HL-60/S4 treated with retinoic acid at 250 ng/mL for 4 days and 3 days (cell line): Measurements from ENCODE around the gene DTD1.

ENCODE experiments used
- in situ Hi-C: fragments of 300-500 bp; cut with MboI; formaldehyde crosslinking; loops from 2 replicates; pipeline ENCODE4 v1.7.0; 2022; ENCODE audit warnings: low sequenced_read_pairs

Gene DTD1

DNA sequence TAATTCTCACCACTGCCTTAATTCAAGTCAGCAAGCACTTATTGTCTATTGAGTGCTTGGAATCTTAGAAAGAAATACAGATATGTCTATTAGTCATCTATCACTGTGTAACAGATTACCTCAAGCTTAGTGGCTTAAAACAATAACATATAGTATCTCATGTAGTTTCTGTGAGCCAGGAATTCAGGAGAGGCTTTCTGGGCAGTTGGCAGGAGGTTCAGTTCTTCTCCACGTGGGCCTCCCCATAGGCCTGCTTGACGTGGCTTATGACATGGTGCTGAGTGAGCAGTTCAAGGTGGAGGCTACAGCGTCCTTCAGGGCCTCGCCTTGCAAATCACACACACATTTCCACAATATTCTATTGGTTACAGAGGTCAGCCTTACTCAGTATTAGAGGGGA lies 69.7 kb downstream of the DTD1 start:
- in situ Hi-C loops = no loop called here

DNA sequence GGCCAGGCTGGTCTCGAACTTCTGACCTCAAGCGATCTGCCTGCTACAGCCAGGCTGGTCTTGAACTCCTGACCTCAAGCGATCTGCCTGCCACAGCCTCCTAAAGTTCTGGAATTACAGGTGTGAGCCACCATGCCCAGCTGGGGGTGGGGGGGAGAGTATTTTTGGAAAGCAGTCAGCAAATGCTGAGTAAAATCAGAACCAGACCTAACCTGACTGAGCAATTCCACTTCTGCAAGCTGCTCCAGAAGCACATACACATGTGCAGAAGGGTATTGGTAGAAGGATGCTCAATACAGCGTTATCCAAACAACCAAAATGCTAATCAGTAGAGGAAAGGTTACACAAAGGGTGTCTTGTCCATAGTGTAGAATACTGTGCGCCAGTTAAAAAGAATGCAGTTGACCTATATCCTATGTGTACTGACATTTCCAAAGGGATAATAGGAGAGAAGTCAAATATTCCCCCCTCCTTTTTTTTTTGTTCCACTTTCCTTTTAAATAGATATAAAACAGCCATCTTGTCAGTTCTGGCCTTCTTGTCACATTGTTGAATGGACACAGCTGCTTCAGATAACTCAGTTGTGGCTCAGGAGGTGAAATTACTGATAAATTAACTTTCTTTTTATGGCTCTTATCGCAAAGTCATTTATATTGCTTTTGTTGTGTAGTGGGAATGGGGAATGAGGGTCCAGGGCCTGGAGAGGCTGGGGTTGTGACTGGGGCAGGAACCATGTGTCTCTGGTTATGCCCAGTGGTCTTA lies 74.6 kb downstream of the DTD1 start:
- in situ Hi-C loops = no loop called here

DNA sequence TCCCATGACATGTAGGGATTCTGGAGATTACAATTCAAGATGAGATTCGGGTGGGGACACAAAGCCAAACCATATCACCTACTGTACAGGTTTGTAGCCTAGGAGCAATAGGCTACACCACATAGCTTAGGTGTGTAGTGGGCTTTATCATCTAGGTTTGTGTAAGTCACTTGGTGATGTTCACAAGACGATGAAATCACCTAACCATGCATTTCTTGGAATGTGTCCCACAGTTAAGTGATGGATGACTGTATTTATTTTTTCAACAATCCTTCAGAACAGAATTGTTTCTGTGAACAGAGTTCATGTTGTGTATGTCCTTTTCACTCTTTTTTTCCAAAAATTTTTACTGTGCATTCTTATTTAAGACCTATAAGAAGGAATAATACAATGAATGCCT lies 76.1 kb downstream of the DTD1 start:
- in situ Hi-C loops = no loop called here

DNA sequence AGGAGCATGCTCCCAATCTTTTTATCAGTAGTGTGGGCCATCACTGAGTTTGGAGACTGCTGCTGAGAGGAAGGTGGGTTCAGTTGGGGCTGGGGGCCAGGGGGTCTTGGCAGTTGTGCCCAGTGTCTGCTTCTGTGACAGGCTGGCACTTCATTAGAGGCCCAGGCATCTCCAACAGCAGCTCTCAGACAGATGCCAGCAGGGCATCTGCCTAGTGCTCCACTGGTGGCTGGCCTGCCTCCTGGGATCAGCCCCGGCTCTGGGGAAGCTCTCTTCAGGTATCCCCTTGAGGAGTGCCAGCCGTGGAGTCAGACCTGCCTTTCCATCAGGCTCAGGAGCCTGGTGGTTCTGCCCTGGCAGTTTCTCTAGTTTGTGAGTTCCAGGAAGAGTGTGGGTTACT lies 77.3 kb downstream of the DTD1 start:
- in situ Hi-C loops = no loop called here

DNA sequence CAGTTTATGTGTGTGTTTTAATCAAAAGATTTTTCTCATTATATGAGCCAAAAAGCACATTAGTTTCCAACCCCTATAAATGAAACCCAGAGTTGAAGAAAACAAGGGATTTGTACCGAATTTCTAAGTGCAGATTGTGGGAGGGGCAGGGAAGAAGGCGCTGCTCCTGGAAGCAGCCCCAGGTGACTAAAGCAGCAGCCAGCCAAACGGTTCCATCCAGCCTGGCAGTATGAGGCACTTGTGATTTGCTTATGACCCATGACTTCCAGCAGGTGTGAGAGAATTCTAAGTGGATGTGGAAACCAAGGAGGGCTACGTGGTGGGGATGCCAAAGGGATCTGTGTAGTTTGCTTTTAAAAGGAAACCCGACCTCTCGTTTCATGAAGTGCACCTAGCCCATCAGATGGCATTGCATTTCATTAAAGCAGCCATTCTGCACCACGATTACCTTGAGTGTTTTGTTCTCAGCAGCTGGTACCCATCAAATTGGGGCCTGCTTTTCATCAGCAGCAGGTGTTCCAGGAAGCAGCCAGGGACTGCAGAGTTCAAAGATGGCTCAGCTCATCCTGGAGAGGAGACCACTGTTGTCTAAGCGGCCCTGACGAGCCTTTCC lies 79.1 kb downstream of the DTD1 start:
- in situ Hi-C loops = no loop called here

DNA sequence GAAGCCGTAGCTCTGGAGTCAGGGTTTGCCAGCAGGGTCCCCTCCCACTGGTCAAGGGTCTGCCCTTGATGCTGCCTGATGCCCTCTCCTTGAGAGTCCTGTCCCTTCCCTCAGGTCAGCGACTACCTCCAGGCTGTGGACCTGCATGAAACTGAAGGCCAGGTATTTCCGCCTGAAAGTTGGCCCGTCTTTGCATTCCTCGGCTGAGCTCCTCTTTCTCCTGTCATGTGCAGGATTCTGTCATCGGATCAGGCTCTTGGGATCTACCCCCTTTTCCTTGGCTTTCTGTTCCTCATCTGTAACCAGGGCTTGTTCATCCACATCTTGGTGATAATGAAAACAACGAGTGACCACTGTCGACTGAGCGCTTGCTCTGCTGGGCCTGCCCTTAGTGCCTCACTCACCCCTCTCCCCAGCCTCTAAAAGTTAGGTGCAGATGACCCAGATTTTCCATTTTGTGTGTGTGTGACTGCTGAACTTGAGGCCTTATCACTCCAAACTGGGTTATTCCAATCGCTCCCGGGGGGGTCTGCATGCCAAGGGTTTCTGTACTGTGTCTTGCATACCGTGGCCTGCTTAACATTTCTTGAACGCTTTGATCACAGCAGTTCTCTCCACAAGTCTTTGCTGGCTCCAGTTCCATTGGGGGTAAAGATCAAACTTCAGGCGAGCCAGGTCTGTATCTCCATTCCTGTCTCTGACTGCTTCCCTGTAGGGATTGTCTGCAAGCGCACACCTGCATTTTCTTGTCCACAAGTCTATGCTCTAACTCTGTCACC lies 81.6 kb downstream of the DTD1 start:
- in situ Hi-C loops = no loop called here

DNA sequence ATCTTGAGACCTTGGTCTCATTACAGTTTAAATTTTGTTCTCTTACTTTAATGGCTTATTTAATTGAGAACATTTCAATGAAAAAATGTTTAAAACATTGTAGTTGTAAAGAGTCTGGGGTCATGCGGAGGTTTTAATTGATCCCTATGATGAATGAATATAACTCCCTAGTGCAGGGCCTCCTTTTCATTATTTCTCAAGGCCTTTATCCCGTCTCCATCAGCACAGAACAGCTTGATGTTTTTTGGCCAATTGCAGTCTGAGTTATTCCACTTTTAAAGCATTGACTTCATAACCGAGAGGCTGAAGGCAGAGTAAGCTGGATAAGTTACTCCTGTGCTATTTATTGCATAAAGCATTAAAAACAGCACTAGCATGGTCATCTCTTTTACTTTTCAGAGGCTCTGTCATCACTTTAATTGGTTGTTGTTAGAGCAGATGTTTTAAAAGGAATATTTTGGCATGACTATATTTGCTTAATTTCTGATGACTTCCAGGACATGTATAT lies 83.4 kb downstream of the DTD1 start:
- in situ Hi-C loops = no loop called here

DNA sequence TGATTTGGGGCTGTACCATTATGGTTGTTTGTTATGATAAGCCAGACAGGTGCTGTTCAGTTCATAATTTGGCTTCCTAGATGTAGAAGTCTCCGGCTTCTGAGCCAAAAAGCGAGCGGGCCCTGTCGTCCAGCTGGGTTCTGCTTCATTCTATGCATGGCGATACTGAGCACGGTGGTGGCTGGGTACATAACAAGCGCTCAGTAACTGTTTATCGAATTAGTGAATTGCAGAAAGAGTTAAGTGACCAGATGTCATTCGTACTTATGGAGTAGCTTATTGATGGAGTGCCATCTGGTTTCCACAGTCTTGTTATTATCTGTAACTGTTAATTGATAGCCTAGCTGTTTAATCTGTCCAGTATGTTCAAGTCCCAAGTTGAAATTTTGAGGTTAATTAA lies 85.0 kb downstream of the DTD1 start:
- in situ Hi-C loops = no loop called here

DNA sequence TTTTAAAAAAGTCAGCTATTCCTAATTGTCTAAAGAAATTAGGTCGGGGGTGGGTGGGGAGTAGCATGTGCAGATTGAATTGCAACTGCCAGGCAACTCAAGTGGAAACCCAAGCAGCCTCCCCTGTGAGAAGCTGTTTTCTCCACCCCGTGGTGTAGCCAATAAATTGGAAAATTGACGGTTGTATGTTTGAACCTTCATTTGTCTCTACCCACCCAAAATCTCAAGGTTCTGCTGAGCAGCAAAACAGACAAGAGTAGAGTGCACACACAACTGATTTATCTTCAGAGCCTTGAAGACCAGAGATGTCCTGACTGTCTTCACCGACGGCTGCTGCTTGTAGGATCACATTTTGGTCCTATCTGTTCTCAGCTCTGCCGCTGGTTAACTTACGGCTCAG lies 88.5 kb downstream of the DTD1 start:
- in situ Hi-C loops = no loop called here

DNA sequence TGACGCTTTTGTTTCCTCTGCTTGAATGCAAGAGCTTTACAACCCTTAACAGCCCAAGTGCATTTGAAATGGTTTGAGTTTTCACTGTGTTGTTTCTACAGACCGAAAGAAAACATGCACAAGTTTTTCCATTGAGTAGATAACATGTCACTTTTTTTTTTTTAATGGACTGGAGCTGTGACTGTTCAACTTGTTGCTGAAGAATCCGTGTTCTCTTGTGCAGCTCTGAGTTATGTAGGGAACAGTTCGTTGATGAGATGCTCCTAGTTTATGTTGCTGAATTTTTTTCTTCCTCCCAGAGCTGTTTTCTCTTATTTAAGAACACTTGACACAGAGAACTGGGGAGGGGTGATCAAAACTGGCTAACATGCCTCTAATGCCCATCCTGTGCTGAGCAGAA lies 89.3 kb downstream of the DTD1 start:
- in situ Hi-C loops = no loop called here

DNA sequence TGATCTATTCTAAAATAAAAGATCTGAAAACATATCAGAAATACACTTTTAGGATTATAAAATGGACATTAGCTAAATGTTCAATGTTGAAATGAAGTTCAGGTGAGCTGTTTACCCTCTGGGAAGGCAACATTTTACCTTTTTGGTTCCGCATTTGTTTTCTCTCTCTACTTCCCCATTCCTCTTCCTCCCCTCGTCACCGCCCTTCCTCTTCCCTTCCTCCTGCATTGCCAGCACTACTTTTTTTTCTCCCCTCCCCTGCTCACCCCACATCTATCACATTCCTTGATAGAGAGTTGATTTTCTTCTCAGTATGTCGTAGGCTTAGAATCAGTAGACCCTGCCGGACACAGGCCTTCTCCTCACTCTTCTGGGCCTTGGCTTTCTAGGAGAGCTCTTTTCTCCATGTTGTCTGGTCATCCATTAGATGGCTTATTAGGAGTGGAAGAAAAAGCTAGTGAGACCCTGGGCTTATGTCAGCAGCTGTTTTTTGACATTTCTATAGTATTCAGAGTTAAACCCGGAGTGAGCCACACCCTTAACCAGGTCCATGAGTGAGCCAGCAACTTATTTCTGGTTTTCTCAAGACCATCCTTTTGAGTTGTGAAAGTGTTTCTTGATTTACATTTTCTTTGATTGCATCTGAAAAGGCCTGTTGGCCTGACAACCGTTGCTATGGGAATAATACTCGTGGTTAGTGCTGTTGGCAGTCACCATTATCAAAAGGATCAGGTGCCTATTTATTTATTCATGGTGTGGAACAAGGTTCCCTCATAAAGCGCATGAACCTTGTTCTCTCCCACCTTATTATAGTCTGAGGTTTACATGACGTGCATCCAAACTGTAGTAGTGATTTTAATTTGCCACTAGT lies 90.9 kb downstream of the DTD1 start:
- in situ Hi-C loops = no loop called here

DNA sequence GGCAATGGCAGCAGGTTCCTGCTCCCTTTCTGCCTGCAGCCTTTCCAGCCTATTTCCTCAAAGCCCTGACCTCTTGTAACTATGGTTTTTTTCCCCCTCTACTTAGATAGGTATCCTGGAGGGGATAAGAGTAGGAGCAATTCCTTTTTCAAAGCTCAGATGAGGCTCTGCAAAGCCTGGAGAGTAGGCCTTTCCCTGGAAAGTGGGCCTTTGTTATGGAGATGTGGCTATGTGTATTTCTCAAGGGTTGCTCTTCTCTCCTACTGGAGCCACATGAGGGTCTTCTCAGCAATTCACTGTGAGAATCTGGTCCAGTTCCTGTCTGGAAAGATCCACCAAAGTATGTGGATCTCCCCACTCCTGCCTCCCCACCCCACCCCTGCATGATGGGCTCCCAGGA lies 96.0 kb downstream of the DTD1 start:
- in situ Hi-C loops = no loop called here

DNA sequence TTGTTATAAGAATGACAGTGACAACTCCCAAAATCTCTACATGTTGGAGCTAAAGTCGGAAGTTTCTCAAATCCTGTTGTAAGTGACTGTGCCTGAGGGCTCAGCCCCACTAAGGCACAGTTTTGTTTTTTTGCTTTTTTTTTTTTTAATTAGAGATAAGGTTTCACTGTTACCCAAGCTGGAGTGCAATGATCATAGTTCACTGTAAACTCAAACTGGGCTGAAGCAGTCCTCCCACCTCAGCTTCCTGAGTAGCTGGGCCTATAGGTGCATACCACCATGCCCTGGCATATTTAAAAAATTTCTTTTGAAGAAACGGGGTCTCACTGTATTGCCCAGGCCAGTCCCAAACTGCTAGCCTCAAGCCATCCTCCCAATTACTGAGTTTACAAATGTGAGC lies 96.9 kb downstream of the DTD1 start:
- in situ Hi-C loops = no loop called here

DNA sequence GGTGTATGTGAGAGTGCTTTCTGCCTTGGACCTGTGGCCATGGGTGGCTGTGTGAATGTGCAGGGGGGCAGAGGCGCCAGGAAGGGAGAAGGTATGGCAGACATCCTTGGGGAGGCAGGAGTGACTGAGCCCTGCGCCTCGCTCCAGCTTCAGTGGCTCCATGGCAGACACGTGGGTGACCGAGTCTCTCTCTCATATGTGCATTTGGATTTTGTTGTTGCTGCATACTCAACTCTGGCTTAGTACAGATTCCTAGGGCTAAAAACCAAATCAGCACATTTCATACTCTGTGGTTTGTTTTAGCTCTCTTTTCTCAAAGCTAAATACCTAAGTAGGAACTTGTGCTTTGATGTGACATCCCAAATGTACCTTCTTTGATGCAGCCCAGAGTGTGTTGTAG lies 97.6 kb downstream of the DTD1 start:
- in situ Hi-C loops = no loop called here

DNA sequence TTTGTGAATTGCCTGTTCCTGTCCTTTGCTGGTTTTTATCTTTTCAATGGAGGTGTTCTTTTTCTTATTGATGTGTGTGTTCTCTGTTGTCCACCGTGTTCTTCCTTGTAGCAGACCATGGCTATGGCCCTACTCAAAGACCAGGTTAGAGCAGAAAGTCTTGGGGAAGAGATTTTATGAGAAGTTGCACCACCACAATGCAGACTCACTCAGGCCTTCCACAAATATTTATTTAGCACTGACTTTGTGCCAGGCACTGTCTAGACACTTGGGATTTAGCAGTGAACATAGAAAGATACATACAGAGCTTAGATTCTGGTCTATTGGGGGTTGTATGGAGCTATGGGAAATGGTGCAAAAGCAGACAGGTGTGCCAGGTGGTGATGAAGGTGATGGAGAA lies 98.8 kb downstream of the DTD1 start:
- in situ Hi-C loops = no loop called here

DNA sequence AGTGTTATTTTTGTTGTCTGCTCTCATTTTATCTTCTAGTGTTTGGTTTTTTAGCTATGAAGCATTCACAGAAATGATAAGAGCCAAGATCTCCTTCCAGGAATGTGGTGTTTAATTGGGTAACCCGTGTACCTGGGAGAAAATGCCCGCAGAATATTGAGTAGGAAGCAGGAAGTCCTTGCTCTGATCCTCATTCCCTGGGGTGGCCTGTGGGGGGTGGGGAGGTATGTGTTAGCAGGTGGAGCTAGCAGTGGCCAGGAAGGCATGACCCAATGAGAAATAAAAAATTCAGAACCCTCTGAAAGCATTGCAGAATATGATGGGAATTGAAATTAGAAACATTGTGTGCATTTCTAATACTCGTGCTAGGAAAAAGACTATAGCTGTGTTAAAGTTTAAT lies 100.8 kb downstream of the DTD1 start:
- in situ Hi-C loops = no loop called here

DNA sequence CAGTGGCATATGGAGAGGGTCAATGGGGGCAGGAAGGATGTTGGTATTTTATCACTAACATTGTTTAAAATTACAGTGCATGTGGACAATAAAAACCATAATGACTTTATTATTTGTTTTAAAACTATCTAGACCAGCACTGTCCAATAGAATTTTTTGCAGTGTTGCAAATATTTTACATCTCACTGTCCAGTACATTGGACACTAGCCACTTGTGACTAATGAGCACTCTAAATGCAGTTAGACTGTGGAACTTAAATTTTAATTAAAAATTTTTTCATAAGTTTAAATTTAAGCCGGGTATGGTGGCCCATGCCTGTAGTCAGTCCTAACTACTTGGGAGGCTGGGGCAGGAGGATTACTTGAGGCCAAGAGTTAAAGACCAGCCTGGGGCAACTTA lies 101.7 kb downstream of the DTD1 start:
- in situ Hi-C loops = no loop called here

DNA sequence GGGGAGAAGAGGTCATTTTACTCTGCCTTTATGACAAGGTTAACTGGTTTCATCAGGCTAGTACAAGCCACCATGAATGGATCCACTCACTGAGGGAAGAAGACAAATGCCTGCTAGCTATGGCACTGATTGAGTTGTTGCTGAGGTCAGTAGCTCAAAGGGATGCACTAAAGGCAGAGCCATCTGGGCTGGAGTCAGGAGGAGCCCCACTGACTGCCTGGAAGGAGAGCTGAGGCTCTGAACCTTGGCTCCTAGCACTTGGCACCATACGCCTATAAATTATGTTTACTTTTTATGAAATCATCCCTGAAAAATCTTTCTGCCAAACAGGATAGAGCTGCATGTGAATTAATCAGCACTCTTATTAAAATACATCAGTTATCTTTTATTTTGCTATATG lies 104.6 kb downstream of the DTD1 start:
- in situ Hi-C loops = no loop called here

DNA sequence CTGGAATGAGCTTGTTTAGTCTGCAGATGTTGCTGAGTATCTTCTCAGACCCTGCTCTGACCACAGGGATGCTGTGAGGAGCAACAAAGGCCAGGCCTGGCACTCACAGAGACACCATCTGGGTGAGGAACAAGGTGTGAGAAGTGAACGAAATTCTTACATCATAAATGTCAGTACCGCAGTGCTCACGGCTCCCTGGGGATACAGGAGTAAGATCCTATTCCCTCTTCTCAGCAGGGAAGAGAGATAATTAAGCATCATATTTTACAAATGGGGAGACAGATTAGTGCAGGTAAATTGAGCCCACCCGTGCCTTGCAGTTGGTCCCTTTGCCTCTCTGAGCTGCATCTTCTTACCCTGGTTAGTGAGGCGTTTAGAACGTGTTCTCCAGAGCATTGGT lies 106.2 kb downstream of the DTD1 start:
- in situ Hi-C loops = no loop called here

DNA sequence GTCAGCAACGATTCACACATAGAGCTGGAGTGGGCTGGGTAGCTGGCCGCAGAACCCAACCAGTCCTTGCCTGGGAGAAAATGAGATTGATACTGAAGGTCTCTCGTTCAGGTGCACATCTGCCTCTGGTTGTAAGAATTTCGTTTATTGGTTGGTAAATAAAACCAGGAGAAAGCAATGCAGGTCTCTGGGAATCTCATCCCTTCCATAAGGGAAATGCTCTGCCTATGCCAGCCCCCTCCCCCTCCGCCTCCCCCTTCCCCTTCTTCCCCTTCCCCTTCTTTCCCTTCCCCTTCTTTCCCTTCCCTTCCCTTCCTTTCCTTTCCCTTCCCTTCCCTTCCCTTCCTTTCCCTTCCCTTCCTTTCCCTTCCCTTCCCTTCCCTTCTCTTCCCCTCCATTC lies 107.3 kb downstream of the DTD1 start:
- in situ Hi-C loops = no loop called here

DNA sequence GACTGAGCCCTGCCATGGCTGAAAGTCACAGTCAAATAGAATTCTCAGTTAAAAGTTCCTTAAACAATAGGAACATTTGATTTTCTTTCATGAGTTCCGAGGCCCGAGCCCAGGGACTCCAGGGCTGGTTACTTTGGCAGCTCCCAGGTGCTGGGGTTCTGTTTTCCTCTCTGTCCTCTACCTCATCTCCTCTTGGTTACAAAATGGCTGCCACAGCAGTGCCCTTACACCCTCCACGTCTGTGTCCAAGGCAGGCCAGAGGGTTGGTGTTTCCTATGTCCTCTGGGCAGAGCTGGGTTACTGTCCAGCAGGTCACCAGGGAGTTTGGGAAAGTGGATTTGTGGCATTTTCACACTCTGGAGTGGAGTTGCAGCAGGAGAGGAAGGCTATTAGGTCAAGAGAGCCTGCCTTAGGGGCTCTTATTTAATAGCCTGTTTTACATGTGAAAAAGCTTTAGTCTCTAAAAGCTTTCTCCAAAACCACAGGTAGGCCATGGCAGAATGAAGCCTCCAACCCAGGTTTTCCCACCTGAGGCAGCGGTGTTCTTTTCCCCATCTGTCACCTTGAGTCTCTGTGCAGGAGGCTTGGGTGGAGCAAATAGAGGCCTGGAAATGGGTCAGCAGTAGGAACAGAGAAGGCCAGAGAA lies 111.0 kb downstream of the DTD1 start:
- in situ Hi-C loops = no loop called here
